OCI-LY7 (cell line): ENCODE measurements around the gene BHMT2.

Experiments
- EZH2phosphoT487 ChIP-seq: fragments of 200-600 bp; sonication (generic); IDR thresholded peaks from 2 replicates; pipeline ENCODE4 v1.6.1; 2018; ENCODE audit warnings: low read depth, borderline replicate concordance, mild to moderate bottlenecking, mixed run types, antibody characterized with exemption, low read length, moderate library complexity, mixed read lengths
- TF ChIP-seq, protein P1 (sequence below): fragments of 200-600 bp; sonication (generic); conservative IDR thresholded peaks from 2 replicates; pipeline ENCODE4 v1.5.1; 2014; ENCODE audit warnings: mild to moderate bottlenecking, antibody characterized with exemption, low read length, moderate library complexity, mixed read lengths

DNA sequence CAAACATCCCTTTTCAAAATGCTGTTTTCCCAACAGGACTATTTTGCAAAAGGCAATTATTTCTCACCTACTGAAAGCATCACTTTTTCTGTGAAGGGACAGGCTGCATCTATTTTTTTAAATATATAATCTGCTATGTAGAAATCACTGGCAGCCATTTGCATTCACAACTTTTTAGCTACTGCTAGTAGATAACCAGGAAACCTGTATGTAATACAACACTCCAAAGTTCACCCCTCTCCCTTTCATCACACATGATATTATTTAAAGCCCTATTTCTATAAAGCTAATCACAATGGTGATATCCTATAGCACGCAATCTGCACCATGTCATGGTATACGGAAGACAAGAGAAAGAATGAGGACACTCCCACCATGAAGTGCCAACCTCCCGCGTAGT, 9.9 kb upstream of the BHMT2 start:
- TF ChIP-seq, protein P1, sequence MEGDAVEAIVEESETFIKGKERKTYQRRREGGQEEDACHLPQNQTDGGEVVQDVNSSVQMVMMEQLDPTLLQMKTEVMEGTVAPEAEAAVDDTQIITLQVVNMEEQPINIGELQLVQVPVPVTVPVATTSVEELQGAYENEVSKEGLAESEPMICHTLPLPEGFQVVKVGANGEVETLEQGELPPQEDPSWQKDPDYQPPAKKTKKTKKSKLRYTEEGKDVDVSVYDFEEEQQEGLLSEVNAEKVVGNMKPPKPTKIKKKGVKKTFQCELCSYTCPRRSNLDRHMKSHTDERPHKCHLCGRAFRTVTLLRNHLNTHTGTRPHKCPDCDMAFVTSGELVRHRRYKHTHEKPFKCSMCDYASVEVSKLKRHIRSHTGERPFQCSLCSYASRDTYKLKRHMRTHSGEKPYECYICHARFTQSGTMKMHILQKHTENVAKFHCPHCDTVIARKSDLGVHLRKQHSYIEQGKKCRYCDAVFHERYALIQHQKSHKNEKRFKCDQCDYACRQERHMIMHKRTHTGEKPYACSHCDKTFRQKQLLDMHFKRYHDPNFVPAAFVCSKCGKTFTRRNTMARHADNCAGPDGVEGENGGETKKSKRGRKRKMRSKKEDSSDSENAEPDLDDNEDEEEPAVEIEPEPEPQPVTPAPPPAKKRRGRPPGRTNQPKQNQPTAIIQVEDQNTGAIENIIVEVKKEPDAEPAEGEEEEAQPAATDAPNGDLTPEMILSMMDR = no peak
- no peak for TF ChIP-seq EZH2phosphoT487
